HEK293T (cell line): ENCODE measurements around the gene RAB7B.

Experiments used
- BHLHE40 ChIP-seq: fragments of 450-650 bp; IDR thresholded peaks from 2 replicates; pipeline ENCODE4 v1.6.1; 2016; ENCODE audit warnings: mild to moderate bottlenecking, moderate library complexity, borderline replicate concordance
- CTBP1 ChIP-seq: fragments of 450-650 bp; IDR thresholded peaks from 2 replicates; pipeline ENCODE4 v1.6.1; 2016; ENCODE audit warnings: borderline replicate concordance
- FOXA1 ChIP-seq: fragments of 450-650 bp; IDR thresholded peaks from 2 replicates; pipeline ENCODE4 v1.6.1; 2016; ENCODE audit warnings: mild to moderate bottlenecking
- FOXK2 ChIP-seq: fragments of 450-650 bp; IDR thresholded peaks from 2 replicates; pipeline ENCODE4 v1.6.1; 2016; ENCODE audit warnings: mild to moderate bottlenecking
- FOXM1 ChIP-seq: fragments of 450-650 bp; IDR thresholded peaks from 2 replicates; pipeline ENCODE4 v1.6.1; 2017; ENCODE audit warnings: mild to moderate bottlenecking, borderline replicate concordance
- SP1 ChIP-seq: fragments of 450-650 bp; IDR thresholded peaks from 2 replicates; pipeline ENCODE4 v1.6.1; 2017
- ZNF384 ChIP-seq: fragments of 450-650 bp; IDR thresholded peaks from 2 replicates; pipeline ENCODE4 v1.6.1; 2016

- TF ChIP-seq SP1 = no peak
- no peak for TF ChIP-seq FOXM1
- no peak for TF ChIP-seq CTBP1
- no peak for TF ChIP-seq ZNF384
- no peak for TF ChIP-seq BHLHE40
- no peak for TF ChIP-seq FOXA1
- TF ChIP-seq FOXK2 = no peak
Measured at GRCh38 chr1:205971082-205971481, 32.1 kb downstream of the RAB7B start.
